Tibial nerve (tissue), 4 donors: ENCODE results near the gene NUP210.
"Not testable (repeated sequence)": the region's sequence is repeated elsewhere in the genome, so short reads cannot be mapped to it uniquely, and the experiment has no call there.

Experiments used
- CTCF ChIP-seq, 5 experiments: fragments of 200-600 bp in 3 of 5; fragments of 450-650 bp in 2 of 5; sonication (generic) in 3 of 5; IDR thresholded peaks; one replicate each; pipeline ENCODE4 v1.5.1; 2016 to 2019; ENCODE audit warnings: antibody characterized with exemption in 5 of 5, mild to moderate bottlenecking in 3 of 5, moderate library complexity in 2 of 5
- EP300 ChIP-seq, 2 donors: sonication (generic); formaldehyde crosslinking; IDR thresholded peaks; one replicate each; pipeline ENCODE4 v1.6.1; 2017; ENCODE audit warnings: antibody characterized with exemption in 2 of 2, mild to moderate bottlenecking in 1 of 2

DNA sequence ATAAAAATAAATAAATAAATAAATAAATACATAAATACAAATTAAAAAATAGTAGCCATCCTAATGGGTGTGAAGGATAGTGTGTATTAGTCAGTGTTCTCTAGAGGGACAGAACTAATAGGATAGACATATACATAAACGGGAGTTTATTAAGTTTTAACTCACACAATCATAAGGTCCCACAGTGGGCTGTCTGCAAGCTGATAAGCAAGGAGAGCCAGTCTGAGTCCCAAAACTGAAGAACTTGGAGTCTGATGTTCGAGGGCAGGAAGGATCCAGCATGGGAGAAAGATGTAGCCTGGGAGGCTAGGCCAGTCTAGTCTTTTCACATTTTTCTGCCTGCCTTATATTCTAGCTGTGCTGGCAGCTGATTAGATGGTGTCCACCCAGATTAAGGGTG, 22.8 kb upstream of the NUP210 start:
- TF ChIP-seq EP300, CTCF (IDR thresholded peaks at IDR 0.05): not testable (repeated sequence)
